ENCODE data around the gene WDR83.
"Not testable (repeated sequence)": the region's sequence is repeated elsewhere in the genome, so short reads cannot be mapped to it uniquely, and the experiment has no call there.

Gene WDR83

DNA sequence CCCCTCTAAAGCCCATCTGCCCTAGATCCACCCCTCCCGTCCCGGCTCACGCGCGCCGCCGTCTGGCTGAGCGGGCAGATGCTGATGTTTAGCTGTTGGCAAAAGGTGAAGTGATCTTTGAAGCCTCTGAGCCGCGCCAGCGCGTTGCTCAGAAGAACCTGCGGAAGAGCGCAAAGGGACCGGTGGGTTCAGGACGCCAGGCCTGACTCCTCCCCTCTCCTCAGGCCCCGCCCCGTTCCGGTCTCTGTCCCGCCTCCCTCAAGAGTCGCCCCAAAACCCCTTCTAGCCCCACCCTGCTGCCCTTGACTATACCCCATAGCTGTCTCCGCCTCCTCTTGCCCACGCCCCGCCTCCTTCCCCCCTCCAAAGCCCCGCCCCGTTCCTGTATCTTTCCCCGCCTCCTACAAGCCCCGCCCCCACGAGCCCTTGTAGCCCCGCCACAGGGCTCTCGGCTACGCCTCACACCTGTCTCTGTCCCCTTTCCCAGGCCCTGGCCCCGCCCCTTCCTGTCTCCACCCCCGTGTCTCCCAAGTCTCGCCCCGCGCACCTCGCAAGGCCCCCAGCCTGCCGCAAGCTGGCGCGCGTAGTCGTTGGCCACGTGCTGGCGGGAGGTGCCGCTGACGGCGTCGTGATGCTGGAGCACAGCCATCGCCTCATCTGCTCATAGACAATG is 9.6 kb upstream of the WDR83 start:
- DNase-seq: no peak

DNA sequence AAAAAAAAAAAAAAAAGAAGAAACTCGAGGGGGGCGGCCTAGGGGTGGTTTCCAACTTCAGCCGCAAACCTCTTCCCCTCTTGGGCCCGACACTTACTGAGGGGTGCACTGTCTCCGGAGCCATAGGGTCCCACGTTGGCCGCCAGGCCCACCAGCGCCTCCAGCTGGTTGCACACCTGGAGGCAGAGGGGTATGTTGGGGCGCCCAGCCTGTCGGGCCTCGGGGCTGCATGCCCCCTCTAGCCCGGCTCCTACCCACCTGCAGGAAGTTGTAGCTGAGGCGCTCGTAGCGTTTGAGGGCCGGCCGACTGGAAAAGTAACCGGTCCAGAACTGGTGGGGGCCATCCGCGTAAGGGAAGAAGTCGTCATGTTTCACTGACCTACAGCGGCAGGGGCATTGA is 8.6 kb upstream of the WDR83 start:
- no peak for DNase-seq

DNA sequence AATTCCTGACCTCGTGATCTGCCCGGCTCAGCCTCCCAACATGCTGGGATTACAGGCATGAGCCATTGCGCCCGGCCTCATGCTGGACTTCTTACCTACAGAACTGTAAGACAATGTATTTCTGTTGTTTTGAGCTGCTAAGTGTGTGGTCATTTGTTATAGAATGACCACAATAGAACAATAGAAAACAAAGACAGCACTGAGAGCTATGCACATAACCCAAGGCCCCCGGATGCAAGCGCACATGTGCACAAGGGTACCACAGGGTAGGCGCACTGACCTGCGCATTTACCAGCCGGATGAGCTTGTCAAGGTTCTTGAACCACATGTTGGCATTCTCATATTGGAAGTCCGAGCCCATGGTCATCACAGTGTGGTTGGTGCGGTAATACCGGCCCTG is 5.6 kb upstream of the WDR83 start:
- DNase-seq: no peak

DNA sequence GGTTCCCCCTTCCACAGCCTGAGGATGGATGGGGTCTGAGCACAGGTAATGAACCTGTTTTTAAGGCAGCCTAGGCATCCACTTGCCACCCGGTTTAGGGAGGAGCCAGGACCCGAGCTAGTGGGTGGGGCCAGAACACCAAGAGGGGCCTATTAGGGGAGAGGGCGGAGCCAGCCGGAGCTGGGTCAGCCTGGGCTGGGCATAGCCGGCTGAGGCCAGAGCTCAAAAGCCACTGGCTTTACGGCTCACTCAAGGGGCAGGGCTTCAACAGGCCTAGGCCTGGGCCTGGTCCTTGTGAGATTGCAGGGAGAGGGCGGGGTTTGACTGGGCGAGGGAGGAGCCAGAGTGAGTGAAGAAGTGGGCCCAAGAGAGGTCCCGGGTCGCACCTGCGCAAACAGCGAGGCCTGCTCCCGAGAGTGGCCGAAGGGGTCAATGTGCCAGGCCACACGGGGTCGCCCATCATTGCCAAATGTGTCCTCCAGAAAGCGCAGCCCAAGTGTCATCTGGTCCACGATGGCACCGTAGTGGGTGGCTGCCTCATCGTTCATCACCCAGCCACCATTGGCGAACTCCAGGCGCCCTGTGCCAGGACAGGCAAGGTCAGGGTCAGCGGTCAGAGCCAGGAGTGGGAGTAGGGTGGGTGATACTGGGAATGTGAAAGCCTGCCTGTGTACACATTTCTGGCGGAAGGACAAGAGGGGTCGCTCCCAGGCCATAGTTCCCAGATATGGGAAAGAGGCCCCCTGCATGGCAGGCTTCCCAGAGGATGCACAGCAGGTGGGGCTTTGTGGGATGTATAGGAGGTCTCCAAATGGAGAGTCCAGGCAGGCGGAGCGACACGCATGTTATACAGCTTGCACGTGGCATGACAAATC is 2.0 kb upstream of the WDR83 start:
- DNase-seq: no peak

DNA sequence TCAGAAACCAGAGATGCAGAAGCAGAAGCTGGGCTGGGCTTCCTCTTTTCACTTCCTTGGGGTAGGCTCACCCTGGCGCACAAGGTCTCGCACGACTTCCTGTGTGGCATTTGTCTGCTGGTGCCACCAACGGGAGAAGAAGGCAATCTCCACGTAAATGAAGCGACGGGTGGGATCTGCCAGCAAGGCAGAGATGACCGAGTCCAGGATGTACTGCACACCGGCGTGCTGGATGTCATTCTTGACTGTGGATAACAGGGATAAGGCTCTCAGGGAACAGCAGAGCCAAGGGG is 1.4 kb upstream of the WDR83 start:
- DNase-seq: peak in 2 of 4 experiments; percentile 43 to 50

DNA sequence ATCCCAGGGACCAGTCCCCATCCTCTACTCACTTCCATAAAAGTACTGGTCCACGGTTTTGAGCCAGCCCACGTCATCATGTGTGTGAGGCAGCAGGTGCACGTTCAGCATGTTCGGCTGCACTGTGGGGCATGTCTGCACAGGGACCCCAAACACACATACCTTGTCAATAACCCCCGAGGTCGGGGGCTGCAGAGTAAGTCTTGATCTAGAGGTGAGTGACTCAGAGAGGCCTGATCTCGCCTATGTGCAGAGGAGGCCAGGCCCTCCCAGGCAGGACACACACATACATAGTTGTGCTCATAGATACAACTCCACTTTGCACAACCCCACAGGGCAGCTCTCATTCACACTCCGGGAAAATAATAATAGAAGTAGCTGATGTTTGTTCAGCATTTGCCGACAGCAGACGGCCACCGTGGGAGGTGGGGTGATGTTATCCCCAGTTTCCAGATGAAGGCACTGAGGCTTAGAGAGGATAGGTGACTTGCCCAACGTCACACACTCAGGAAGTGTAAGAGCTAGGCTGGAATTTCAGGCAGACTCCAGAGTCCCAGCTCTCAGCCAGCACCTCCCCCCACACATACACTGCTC is 839 bp upstream of the WDR83 start:
- DNase-seq: no peak

DNA sequence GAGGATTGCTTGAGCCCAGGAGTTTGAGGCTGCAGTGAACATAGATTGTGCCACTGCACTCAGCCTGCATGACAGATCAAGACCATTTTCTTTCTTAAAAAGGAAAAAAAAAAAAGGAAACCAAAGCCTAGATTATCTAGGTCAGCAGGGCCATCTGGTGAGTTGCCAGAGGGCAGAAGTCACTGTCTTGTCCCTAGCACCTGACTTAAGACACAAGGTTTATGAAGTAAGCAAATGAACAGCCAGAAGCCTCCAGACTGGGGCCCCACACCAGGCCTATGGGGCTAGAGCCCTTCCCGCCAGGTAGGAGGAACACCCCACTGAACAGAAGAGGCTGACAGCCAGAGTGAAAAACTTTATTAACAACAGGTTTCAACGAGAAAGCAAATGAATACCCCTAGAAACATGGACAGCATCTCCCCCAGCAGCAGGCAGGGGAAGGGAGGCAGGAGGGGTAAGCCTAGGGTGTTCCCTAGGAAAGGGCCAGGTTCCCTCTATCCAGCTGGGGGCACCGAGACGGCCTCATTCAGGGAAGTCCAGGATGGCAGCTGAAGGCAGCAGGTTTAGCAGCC is 1.2 kb downstream of the WDR83 start:
- DNase-seq: no peak

DNA sequence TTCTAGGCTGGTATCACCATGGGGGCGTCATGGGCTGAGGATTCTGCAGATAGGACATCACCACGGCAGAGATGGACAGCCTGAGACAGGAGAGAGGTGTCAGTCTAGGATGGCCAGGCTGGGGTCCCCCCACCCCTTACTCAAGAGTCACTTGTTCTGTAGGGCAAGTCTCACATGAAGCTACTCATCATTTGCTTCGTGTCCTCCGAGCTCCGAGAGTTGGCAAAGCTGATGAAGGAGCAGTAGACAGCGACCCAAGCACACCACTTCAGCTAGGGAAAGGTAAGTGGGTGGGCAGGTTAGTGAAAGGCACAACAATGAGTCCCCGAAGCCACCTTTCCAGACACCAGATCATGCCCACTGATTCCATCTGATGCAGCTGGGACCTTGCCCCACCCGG is 1.7 kb downstream of the WDR83 start:
- no peak for DNase-seq

DNA sequence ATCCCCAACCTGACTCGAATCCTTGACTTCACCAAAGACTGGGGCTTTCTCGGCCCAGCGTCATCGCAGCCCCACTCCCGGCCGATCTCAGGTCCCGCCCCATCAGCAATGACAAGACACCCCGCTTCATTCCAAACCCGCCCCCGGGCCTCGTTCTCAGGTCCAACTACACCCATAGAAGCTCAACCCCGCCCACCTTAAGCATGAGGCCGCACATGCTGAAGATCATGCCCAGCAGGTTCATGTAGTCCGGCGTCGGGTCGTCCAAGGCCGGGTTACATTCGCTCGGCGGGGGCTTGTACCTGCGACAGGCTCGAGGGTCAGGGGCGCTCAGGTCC is 2.3 kb downstream of the WDR83 start:
- DNase-seq: peak; percentile 29 to 59 (median 36)

DNA sequence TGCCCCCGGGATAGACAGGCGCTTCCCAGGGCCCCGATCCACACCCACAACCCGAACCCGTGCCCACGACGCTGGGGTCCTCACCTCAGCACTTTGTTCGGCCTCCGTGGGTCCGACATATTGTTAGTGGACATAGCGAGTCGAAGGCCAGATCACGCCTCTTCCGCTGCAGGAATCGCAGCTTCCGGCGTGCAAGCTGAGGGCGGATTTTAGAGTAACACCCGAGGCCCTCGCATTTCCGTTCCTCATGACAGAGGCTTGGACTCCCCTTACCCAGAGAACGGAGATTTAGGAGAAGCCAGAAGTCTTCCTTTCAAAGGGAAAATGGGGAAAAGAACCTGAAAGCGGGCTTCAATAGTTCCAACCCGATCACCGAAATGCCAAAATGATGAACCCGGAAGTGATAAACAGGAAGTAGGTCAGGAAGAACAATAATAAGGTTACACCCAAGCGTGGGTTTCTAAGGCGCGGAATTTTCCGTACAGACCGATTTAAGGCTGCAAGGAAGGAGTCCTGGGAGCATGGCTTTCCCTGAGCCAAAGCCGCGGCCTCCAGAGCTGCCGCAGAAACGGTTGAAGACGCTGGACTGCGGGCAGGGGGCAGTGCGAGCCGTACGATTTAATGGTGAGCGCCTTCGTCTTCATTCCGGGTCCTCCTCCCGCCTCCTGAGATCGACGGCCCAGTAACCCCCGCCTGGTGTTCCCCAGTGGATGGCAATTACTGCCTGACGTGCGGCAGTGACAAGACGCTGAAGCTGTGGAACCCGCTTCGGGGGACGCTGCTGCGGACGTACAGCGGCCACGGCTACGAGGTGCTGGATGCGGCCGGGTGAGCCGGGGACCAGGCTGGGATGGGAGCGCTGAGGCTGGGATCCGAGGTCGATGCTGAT is 2.9 kb downstream of the WDR83 start:
- peak; percentile 42 to 67 (median 53) for DNase-seq

DNA sequence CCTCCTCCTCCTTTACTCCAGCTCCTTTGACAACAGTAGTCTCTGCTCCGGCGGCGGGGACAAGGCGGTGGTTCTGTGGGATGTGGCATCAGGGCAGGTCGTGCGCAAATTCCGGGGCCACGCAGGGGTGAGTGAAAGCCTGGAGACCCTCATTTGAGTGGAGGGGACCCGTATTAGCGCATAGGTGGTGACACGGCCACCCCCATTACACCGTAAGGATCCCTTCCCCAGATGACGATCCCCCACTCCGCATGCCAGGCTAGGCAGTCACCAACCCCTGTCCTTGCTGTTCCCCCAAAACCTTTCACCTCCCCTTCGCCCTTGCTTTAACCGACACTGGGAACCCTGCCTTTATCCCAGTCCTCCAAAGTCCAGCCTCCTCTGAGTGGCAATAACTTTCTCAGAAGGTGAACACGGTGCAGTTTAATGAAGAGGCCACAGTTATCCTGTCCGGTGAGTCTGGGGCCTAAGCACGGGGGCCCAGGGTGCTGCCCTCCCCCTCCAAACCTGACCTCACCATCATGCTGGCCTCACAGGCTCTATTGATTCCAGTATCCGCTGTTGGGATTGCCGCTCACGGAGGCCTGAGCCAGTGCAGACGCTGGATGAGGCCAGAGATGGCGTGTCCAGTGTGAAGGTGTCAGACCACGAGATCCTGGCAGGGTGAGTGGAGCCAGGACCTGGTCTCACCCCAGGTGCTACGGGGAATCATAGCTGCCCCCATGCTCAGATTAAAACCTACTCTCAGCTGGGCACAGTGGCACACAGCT is 3.7 kb downstream of the WDR83 start:
- DNase-seq: no peak

DNA sequence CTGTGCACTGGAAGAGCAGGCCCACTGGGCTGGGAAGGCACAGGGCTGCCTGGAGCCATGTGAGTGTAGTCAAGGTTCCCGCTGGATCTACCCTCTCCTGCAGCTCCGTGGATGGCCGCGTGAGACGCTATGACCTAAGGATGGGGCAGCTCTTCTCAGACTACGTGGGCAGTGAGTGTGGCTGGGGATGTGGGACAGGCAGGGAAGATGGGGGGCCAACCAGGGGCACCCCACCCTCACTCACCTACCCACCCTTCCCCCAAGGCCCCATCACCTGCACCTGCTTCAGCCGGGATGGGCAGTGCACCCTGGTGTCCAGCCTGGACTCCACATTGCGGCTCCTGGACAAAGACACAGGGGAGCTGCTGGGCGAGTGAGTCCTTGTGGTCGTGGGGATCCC is 6.1 kb downstream of the WDR83 start:
- DNase-seq: no peak

DNA sequence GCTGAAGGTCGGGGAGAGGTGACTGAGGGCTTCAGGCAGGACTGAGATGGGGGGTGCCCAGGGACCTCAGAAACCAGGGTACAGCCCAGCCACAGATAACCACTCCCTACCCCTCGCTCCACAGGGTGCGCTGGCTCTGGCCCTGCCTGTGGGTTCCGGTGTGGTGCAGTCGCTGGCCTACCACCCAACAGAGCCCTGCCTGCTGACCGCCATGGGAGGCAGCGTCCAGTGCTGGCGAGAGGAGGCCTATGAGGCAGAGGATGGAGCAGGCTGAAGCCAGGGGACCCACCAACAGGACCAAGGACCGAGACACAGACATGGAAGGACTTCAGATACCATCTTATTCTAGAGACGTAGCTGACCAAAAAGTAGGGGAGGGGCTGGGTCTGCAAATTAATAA is 8.8 kb downstream of the WDR83 start:
- DNase-seq: no peak

DNA sequence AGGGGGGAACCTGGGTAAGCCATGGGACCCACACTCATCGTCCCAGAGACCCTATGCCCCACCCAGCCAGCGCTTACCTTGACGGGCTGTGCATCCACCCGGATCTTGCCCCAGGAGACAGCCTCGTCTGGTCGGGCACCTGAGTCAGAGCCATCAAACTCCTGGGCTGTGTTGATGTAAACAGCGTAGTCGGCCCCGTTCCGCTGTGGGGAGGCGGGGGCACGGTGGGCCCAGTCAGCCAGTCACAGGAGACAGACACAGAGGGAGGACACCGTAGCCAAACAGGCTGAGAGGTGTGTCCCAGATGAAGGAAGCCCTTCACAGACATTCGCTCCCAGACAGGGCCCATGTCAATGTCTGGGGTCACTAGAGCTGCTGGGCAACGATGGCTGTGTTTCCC is 9.3 kb downstream of the WDR83 start:
- no peak for DNase-seq

DNA sequence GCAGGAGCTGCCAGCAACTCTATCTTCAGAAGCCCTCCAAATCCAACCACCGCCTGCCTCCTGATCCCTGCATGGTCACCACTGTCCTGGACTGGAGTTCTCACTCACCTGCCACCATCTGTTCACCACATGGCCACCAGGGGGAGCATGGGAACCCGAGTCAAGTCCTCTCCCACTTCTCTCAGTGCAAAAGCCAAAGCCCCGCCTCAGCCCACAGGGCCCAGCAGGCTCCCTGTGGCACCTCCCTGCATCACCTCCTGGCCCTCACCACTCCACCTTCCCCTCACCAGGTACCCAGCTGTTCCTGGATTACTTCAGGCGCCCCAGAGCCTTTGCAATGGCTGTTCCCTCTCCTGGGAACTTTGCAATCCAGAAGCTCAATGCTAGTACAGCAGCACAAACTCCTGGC is 9.8 kb downstream of the WDR83 start:
- peak; percentile 71 to 83 (median 81) for DNase-seq

DNA sequence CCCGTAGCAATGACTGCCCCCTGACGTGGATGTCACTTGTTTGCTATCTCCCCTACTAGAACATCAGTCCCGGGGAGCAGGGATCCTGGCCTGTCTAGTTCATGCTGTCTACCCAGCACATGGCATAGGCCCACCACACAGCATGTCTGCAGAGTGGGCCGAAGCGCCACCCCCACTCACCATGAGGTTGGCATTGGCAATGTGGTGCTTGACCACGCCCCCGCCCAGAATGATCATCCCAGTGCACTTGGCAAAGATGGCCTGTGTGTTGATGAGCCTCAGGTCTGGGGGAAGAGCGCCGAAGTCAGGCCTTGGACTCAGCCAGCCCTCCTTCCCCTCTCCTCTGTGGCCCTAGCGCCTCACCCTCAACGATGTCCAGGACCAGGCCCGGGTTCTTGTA is 10.3 kb downstream of the WDR83 start:
- DNase-seq: no peak

DNA sequence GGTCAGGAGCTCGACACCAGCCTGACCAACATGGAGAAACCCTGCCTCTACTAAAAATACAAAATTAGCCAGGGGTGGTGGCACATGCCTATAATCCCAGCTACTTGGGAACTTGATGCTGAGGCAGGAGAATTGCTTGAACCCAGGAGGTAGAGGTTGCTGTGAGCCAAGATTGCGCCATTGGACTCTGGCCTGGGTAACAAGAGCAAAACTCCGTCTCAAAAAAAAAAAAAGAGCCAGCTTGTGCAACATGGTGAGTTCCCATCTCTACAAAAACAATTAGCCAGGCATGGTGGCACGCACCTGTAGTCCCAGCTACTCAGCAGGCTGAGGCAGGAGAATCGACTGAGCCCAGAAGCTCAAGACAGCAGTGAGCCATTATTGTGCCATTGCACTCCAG is 11.4 kb downstream of the WDR83 start:
- not testable (repeated sequence) for DNase-seq

DNA sequence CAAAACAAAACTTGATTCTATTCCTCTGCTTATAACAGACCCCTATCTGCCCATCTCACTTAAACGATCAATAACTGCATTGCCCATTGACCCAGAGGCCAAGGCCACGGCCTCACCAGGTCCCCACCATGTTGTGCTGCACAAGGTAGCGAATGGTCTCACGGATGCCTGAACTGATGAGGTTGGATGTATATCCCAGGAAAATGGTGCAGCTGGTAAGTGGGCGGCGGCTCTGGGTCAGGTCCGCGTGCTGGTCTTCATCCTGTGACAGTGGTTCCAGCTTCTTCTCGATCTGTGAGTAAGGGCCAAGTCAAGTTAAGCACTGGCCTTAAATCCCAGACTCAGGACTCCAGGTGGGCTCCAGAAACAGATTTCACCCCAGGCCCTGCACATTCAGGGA is 13.4 kb downstream of the WDR83 start:
- no peak for DNase-seq

DNA sequence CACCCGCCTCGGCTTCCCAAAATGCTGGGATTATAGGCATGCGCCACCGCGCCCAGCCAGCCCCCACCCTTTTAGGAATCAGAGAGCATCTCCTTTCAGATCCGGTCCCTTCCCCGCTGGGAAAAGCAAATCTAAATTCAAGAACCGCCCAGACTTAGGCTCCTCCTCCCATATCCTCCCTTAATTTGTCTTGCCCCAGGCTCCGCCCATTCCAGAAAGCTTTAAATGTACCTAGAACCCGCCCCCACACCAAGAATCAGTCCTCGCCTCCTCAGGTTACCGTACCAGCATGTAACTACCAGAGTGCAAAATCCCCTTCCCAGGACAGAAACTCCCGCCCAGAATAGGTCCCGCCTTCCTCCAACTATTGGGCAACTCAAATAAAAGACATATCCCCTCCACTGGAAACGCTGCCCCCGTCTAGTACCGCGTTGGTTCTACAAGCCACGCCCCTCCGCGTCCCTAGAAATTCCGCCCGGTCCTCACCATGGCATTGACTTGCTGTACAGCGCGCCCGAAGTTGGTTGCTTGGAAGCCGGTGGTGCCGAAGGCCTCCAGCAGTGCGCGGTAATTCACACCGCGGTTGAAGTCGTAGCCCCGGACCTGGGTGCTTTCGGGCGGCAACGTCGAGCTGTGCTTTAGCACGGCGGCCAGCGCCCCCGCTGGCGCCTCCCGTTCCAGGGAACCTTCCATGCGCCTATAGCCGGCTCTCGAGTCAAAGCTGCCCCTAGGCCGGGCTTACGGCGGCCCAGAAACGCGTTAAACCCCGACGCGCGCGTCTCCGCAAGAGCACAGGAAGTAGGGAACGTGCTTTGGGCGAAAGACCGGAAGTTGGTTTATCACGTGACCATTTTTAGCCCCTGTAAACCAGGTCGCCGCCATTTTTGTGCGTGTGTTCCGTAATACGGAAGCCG is 14.7 kb downstream of the WDR83 start, which contains the start of gene DHPS:
Gene DHPS, minus strand, starts transcription at position 807 of the 914 bp plus-strand sequence. Its CDS starts 114 bp downstream, at position 693.
- peak; percentile 71 to 79 (median 74) for DNase-seq

DNA sequence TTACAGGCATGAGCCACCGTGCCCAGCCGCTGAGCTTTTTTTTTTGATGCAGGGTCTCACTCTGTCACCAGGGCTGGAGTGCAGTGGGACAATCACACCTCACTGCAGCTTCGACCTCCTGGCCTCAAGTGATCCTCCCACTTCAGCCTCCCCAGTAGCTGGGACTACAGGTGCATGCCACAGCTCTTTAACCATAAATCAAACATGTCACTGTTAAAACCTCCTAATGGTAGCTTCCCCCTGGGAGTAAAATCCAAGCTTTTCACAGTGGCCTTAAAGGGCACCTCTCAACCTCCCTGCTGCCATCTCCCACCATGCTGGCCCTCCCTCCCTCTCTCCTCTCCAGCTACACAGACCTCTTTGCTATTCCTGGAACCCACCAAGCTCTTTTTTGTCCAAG is 19.2 kb downstream of the WDR83 start:
- no peak for DNase-seq

Data from activated naive CD4-positive, alpha-beta T cell (primary cell).